Stimulated activated CD4-positive, alpha-beta T cell treated with anti-CD3 and anti-CD28 coated beads, Interleukin-12 subunit alpha, Interleukin-12 subunit beta, amount 100 ng/mL, for 24 hours (primary cell): ENCODE measurements around the gene NUP210.
"Not testable (repeated sequence)": the region's sequence is repeated elsewhere in the genome, so short reads cannot be mapped to it uniquely, and the experiment has no call there.

Experiments
- DNase-seq, 2 experiments: peaks; one replicate each; pipeline ENCODE4 v3.0.0-alpha.2; 2020; ENCODE audit warnings: low read depth in 2 of 2

NUP210 gene

GRCh38 chr3:13429631-13430291 is 9.6 kb upstream of the NUP210 start:
- no peak for DNase-seq

DNA sequence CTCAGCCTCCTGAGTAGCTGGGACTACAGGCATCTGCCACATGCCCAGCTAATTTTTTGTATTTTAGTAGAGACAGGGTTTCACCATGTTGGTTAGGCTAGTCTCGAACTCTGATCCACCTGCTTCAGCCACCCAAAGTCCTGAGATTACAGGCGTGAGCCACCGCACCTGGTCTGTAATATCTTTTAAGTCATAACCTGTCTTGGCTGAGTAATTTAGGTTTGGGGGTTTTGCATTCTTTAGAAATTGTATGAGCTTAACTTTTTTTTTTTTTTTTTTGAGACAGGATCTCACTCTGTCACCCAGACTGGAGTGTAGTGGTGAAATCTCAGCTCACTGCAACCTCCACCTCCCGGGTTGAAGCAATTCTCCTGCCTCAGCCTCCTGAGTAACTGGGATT is 8.6 kb upstream of the NUP210 start:
- not testable (repeated sequence) for DNase-seq

- no peak for DNase-seq
Measured at GRCh38 chr3:13427662-13428603, 7.8 kb upstream of the NUP210 start.

DNA sequence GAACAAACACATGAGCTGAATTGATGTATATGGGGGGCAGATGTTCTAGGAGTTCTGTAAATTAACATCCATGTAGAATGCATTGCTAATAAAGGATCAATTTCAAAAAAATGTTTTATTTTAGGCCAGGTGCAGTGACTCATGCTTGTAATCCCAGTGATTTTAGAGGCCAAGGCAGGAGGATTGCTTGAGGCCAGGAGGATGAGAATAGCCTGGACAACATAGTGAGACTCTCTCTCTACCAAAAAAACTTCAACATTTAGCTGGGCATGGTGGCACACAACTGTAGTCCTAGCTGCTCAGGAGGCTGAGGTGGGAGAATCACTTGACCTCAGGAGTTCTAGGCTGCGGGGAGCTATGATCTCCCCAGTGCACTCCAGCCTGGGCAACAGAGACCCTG is 6.5 kb upstream of the NUP210 start:
- no peak for DNase-seq

DNA sequence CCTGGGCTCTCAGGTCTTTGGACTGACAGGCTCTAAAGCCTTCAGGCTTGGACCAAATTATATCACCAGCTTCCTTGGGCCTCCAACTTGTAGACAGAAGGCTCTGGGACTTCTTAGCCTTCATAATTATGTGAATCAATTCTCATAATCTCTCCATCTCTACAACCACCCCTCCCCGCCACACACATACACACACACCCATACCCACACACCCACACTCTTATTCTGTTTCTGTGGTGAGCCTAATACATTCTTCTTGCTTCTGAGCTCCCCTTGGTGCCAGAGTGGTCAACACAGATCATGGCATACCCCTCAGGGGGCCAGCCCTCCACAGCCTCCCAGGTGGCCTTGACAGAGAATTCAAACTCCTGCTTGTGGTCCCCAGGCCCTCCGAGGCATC is 5.6 kb upstream of the NUP210 start:
- no peak for DNase-seq

GRCh38 chr3:13424865-13425617 is 4.9 kb upstream of the NUP210 start:
- DNase-seq = no peak

GRCh38 chr3:13424141-13424844 is 4.2 kb upstream of the NUP210 start:
- DNase-seq = no peak

GRCh38 chr3:13420831-13421765 is 976 bp upstream of the NUP210 start:
- DNase-seq = peak; percentile 47 to 66

DNA sequence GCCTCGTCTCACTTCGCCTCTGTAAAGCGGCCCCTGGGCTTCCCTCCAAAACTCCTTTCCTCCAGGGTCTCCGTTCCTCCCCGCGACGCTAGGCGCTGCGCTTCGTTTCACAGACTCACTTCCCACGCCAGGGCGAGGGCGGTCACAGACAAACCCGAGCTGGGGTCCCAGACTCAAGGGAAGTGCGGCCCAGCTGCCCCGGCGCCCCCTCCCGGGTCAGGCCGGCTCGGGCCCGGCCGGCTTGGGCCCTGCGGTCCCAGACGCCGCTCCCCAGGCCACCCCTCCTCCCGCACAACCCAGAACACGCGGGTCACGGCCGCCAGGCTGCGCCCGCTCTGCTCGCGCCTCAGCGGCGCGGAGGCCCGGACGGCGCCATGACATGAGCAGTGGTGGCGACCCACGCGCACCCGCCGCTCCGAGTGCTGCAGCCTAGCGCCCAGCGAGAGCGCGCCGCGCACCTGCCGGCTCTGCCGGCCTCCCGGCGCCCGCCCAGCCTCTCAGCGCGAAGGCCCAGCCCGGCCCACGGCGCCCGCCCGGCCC is 547 bp downstream of the NUP210 start:
- DNase-seq = peak in 1 of 2 experiments; percentile 22

- DNase-seq = no peak
Measured at GRCh38 chr3:13417166-13417947, 2.8 kb downstream of the NUP210 start.

GRCh38 chr3:13415997-13416793 is 3.9 kb downstream of the NUP210 start:
- no peak for DNase-seq

DNA sequence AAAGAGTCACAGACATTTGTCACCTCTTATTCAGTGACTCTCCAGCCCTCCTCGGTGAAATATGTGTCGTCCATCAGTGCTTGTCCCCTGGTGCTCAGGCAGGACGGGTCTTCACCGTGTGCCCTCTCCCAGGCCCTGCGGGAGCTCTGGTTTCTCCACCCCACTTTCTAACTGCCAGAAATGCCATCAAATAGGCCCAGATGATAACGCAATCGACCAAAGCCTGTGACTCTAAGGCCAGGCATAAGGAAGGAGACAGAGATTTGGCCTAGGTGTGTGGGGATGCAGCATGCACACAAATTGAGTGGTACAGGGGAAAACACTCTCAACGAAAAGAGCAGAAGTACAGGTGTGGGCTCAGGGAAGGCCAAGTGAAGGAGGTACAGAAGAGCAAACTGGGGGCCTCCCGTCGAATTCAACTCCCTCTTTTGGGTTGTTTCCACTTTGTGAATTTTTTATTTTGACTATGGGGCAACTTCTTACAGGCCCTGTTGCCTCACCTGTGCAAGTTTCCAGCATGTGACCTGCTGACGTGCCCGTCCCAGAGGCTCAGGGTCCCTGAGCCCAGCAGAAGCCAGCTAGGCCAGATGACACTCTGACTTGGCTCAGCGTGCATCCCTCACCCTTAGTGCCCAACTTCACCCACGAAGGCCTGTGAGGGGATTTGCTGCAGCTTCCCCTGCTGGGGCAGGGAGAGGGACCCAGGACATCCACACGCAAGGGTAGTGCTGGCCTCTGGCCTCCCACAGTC is 4.7 kb downstream of the NUP210 start:
- DNase-seq = no peak

GRCh38 chr3:13414040-13414729 is 5.9 kb downstream of the NUP210 start:
- DNase-seq = peak in 1 of 2 experiments; percentile 61

DNA sequence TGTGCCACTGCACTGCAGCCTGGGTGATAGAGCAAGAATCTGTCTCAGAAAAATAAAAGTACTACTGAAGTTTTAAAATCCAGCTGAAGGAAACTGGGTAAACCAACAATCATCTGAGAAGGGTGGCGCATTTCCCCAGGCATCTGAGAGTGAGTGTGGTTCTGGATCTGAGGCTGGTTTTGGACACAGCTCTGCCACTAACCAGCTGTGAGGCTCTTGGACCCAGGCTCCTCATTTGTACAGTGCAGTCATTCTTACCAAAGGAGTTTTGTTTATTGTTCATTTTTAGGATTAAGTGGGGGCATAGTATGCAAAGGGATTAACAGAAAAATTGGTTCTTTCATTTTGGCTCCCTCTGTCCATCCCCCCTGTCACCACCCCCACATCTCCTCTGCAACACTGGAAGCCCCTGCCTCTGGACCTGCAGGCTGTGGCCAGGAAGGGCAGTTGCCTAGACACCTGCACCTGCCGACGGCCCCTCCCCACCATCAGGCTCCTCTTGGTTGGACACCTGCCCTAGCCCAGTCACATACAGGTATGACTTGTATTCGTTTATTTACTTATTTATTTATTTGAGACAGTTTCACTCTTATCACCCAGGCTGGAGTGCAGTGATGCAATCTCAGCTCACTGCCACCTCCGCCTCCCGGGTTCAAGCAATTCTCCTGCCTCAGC is 8.8 kb downstream of the NUP210 start:
- no peak for DNase-seq

- no peak for DNase-seq
Measured at GRCh38 chr3:13408890-13409289, 11.2 kb downstream of the NUP210 start.

DNA sequence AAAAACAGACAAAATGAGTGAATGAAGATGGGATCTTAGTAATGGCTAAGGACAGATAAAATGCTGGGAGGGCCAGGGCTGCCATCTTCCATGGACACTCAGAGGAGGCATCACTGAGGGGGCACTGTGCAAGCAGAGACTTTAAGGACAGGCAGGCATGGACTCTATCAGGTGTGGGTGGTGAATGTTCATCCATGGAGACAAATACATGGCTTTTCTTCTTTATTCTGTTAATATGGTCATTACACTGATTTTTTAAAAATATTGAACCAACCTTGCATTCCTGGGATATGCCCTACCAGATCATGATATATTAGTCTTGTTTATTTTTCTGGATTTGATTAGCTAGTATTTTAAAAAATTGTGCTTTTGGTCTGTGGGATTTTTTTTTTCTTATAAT is 12.2 kb downstream of the NUP210 start:
- no peak for DNase-seq

DNA sequence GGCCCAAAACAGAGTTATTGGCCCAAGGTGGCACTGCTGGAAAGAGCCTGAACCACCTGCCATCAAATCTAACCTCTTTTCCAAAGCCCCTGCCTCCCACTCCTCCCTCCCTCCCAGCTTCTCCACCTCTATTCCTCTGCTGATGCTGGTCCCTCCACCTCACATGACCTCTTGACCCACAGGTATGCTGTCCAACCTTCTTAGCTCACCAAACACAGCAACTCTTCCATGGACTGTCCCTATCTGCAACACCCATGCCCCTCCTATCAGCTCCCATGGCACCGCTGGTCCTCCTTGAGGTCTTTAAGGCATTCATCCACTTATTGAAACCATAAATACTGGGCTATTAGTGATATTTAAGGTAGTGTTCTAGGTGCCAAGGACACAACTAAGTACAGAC is 12.6 kb downstream of the NUP210 start:
- no peak for DNase-seq
